ENCODE data around the gene OLFML1.

Gene OLFML1

GRCh38 chr11:7559398-7560283 is 74.3 kb downstream of the OLFML1 start:
- no peak for DNase-seq

Measured in anterior cingulate cortex (tissue), 58 donors.